Measurements from ENCODE around the gene VASH1.

The VASH1 gene

GRCh38 chr14:76736514-76736913, 24.8 kb upstream of the VASH1 start:
- H3K4me3 ChIP-seq (ENCODE audit: low read depth, low read length), result no peak overlapping the region
- no peak for DNase-seq (ENCODE audit: low read depth)

- DNase-seq (ENCODE audit: low read depth), result no peak
- no peak overlapping the region for H3K4me3 ChIP-seq (ENCODE audit: low read depth, low read length)
Observed at GRCh38 chr14:76741074-76741473, 20.2 kb upstream of the VASH1 start.

- H3K4me3 ChIP-seq (ENCODE audit: low read depth, low read length), result no peak overlapping the region
- DNase-seq (ENCODE audit: low read depth), result no peak
Observed at GRCh38 chr14:76742185-76742584, 19.1 kb upstream of the VASH1 start.

- no peak overlapping the region for H3K4me3 ChIP-seq (ENCODE audit: low read depth, low read length)
- DNase-seq (ENCODE audit: low read depth), result no peak
Observed at GRCh38 chr14:76742966-76743365, 18.3 kb upstream of the VASH1 start.

GRCh38 chr14:76752744-76753143, 8.5 kb upstream of the VASH1 start:
- no peak for DNase-seq (ENCODE audit: low read depth)

GRCh38 chr14:76753541-76754198, 7.6 kb upstream of the VASH1 start:
- DNase-seq (ENCODE audit: low read depth), result no peak
- H3K4me3 ChIP-seq (ENCODE audit: low read depth, low read length), result no peak overlapping the region

More at GRCh38 chr14:76752744-76753143, 8.5 kb upstream of the VASH1 start:
- H3K4me3 ChIP-seq (ENCODE audit: low read depth, low read length), result no peak overlapping the region

- no peak overlapping the region for H3K4me3 ChIP-seq (ENCODE audit: low read depth, low read length)
- no peak for DNase-seq (ENCODE audit: low read depth)
Observed at GRCh38 chr14:76754586-76754985, 6.7 kb upstream of the VASH1 start.

- DNase-seq (ENCODE audit: low read depth), result no peak
Observed at GRCh38 chr14:76755610-76756370, 5.5 kb upstream of the VASH1 start.

GRCh38 chr14:76756371-76756750, 4.9 kb upstream of the VASH1 start:
- no peak overlapping the region for H3K4me3 ChIP-seq (ENCODE audit: low read depth, low read length)
- DNase-seq (ENCODE audit: low read depth), result no peak

More at GRCh38 chr14:76755610-76756370, 5.5 kb upstream of the VASH1 start:
- no peak overlapping the region for H3K4me3 ChIP-seq (ENCODE audit: low read depth, low read length)

GRCh38 chr14:76759589-76759988, 1.7 kb upstream of the VASH1 start:
- no peak for DNase-seq (ENCODE audit: low read depth)
- H3K4me3 ChIP-seq (ENCODE audit: low read depth, low read length), result no peak overlapping the region

GRCh38 chr14:76760331-76761135, 735 bp upstream of the VASH1 start:
- peak overlapping the region; percentile 90 for H3K4me3 ChIP-seq (ENCODE audit: low read depth, low read length)
- no peak for DNase-seq (ENCODE audit: low read depth)

- H3K4me3 ChIP-seq (ENCODE audit: low read depth, low read length), result peak overlapping the region; percentile 90
- DNase-seq (ENCODE audit: low read depth), result no peak
Observed at GRCh38 chr14:76761960-76762410, 717 bp downstream of the VASH1 start.

- H3K4me3 ChIP-seq (ENCODE audit: low read depth, low read length), result peak overlapping the region; percentile 90
- DNase-seq (ENCODE audit: low read depth), result no peak
Observed at GRCh38 chr14:76762411-76763095, 1.3 kb downstream of the VASH1 start.

GRCh38 chr14:76763096-76764041, 2.1 kb downstream of the VASH1 start:
- DNase-seq (ENCODE audit: low read depth), result no peak
- H3K4me3 ChIP-seq (ENCODE audit: low read depth, low read length), result peak overlapping the region; percentile 90

- DNase-seq (ENCODE audit: low read depth), result no peak
- no peak overlapping the region for H3K4me3 ChIP-seq (ENCODE audit: low read depth, low read length)
Observed at GRCh38 chr14:76765461-76765931, 4.2 kb downstream of the VASH1 start.

- no peak for DNase-seq (ENCODE audit: low read depth)
- H3K4me3 ChIP-seq (ENCODE audit: low read depth, low read length), result no peak overlapping the region
Observed at GRCh38 chr14:76767681-76768656, 6.7 kb downstream of the VASH1 start.

All from skeletal muscle cell (primary cell).